HG03196 (cell line): ENCODE results near the gene ZSCAN10.
"Not testable (repeated sequence)": the region's sequence is repeated elsewhere in the genome, so short reads cannot be mapped to it uniquely, and the experiment has no call there.

ENCODE experiments used
- ATAC-seq: cut with Tn5 transposase; IDR thresholded peaks from one replicate; pipeline ENCODE4 v1.9.1; 2021; ENCODE audit not compliant: unreplicated experiment

The ZSCAN10 gene

DNA sequence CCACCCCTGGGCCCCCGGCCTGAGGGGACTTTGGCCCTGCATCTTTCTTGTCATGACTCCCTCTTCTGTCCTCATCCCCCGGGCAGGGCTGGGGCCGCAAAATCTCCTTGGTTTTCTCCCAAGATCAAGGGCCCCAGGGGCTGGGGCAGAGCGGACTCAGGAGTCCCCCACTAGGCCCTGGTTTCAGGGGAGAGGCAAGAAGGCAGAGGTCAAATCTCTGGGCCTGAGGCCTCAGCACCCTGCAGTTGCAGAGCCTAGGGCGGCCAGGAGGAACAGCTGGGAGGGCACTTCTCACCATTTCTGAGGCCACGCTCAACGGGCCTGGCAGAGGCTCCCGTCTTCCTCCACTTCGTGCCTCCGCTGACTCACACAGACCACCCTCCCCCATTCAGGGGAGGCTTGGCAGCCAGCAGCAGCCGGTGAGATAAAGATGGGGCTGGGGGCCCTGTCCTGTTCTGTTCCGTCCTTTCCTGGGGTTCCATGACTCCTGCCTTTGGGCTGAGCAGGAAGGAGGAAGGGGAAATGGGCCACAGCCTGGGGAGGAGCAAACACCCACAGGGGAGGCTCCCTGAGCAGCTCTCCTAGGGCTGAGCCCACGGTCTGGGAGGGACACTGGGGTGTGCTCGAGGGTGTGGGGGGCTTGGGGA, 12.4 kb downstream of the ZSCAN10 start:
- no peak for ATAC-seq

DNA sequence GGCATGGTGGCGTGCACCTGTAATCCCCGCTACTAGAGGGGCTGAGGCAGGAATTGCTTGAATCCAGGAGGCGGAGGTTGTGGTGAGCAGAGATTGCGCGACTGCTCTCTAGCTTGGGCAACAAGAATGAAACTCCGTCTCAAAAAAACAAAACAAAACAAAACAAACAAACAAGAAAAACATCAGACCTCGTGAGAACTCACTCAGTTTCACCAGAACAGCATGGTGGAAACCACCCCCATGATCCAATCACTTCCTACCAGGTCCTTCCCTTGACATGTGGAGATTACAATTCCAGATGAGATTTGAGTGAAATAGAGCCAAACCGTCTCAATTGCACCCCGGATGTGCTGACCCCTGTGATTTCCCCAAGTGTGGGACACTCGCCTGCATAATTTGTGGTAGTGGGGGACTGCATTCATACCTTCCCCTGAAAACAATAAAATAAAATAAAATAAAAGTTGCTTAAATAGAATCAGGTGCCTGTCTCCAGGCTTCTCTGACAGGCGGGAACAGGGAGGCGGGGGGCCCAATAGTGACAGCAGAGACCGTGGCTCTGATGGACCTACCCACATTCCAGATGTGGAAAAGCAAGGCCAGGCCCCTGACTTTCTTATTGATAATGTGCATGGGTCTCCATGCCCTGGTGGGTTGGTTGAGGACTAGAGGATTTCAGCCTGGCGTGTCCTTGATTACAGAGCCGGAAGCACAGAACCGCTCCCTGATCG, 13.1 kb downstream of the ZSCAN10 start:
- ATAC-seq = no peak

DNA sequence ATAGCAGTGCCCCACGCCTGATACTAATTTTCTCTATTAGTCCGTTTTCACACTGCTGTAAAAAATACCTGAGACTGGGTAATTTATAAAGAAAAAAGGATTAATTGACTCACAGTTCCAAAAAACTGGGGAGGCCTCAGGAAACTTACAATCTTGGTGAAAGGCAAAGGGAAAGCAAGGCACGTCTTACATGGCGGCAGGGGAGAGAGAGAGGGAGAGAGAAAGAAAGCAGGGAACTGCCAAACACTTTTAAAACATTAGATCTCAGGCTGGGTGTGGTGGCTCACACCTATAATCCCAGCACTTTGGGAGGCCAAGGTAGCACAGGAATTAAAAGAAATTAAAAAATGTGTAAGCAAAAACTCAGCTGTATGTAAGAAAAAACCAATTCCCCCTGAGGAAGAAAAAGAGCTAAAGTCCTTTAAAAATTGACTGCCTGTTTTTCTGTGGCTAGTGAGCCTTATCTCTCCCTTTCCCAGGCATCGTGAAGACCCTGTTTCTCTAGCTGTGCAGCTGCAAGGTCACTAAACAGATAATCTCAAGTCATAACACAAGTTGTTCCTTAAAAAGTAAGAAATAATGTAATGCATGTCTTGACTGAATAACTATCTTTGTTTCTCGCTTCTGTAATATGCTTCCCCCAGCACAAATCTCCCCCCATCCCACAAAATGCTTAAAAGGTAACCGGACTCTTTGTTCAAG, 14.0 kb downstream of the ZSCAN10 start:
- no peak for ATAC-seq

DNA sequence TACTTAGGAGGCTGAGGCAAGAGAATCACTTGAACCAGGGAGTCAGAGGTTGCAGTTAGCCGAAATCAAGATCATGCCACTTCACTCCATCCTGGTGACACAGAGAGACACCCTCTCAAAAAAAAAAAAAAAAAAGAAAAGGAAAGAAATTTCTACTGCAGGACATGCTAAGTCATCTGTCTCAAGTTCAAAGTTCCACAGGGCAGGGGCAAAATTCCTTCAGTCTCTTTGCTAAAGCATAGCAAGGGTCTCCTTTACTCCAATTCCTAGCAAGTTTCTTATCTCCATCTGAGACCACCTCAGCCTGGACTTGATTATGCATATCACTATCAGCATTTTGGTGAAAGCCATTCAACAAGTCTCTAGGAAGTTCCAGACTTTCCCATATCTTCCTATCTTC, 14.6 kb downstream of the ZSCAN10 start:
- no peak for ATAC-seq

DNA sequence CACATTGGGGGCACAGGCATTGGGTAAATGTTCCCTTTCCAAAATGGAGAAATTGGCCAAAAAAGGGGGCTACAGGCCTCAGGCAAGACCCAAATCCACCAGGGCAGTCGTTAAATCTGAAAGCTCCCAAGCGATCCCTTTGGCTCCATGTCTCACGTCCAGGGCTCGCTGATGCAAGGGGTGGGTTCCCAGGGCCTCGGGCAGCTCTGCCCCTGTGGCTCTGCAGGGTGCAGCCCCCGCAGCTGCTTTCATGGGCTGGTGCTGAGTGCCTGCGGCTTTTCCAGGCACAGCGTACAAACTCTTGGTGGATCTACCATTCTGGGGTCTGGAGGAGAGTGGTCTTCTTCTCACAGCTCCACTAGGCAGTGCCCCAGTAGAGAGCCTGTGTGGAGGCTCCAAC, 15.7 kb downstream of the ZSCAN10 start:
- not testable (repeated sequence) for ATAC-seq

DNA sequence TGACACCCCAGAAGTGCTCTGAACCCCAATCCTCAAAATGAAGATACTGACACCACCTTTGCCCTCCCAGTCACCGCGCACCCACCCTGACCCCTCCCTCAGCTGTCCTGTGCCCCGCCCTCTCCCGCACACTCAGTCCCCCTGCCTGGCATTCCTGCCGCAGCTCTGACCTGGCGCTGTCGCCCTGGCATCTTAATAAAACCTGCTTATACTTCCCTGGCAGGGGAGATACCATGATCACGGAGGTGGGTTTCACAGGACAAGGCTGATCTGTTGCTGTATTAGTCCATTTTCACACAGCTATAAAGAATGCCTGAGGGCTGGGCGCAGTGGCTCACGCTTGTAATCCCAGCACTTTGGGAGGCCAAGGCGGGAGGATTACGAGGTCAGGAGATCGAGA, 17.1 kb downstream of the ZSCAN10 start:
- not testable (repeated sequence) for ATAC-seq

DNA sequence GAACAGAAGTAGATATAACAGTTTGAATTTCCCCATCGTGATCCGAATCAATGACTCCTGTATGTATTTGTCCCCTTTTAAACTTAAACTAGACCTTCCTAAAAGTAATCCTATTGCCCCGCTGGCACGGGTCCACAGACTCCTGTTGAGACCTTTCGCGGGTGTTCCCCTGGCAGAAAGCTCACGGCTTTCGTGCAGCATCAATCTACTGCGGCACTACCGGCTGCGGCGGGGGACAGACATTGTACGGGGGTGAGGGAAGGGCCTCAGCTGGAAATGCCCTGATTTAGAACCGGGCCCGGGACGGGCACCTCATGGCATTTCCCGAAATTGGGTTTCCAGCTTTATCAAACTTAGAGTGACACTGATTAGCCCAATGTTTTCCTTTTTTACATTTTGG, 19.1 kb downstream of the ZSCAN10 start:
- ATAC-seq = no peak

DNA sequence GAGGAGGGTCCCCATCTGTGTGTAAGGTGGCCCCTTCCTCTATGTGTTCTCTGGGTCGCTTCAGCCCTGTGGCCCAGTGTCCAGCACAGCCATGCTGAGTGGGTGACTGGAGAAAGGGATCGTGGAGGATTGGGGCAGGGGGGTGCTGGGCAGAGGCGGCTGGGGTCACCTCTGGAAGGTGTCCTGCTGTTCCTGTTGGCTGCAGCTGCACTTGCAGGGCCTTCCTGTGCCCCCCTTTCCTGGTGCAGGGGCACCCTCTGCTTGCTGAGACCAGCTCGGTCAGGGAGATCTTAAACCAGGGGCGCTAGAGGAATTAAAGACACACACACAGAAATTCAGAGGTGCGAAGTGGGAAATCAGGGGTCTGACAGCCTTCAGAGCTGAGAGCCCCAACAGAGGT, 22.5 kb downstream of the ZSCAN10 start:
- ATAC-seq = no peak

DNA sequence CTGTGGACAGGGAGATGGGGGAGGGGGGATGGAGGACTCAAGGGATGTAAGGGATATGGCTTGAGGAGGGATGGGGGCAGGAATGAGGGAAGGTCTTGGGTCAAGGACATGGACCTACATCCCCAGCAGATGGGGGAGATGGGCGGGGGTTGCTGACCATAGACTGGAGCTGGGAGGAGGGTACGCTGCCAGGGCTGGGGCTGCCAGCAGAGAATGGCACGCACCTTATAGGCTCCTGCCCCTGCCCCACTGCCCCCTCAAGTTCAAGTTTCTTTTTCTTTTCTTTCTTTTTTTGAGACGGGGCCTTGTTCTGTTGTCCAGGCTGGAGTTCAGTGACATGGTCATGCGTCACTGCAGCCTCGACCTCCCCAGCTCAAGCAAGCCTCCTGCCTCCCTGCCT, 23.1 kb downstream of the ZSCAN10 start:
- ATAC-seq = not testable (repeated sequence)

DNA sequence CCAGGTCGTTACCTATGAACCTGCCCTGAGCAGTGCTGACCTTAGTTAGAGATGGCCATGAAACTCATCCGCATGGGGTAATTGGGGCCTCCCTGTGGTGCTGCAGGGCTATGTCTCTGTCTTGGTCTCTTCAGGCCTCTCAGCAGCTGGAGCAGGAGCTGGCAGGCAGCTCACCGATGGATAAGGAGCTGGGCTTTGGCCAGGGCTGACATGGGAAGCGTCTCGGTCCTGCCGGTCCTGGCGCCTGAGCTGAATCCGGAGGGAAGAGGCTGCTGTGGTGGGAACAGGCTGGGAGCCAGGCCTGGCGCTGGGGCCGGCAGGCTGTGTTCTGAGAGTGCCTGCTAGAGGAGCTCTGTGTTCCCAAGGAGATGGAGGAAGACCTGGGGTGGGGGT, 23.6 kb downstream of the ZSCAN10 start:
- ATAC-seq = no peak

DNA sequence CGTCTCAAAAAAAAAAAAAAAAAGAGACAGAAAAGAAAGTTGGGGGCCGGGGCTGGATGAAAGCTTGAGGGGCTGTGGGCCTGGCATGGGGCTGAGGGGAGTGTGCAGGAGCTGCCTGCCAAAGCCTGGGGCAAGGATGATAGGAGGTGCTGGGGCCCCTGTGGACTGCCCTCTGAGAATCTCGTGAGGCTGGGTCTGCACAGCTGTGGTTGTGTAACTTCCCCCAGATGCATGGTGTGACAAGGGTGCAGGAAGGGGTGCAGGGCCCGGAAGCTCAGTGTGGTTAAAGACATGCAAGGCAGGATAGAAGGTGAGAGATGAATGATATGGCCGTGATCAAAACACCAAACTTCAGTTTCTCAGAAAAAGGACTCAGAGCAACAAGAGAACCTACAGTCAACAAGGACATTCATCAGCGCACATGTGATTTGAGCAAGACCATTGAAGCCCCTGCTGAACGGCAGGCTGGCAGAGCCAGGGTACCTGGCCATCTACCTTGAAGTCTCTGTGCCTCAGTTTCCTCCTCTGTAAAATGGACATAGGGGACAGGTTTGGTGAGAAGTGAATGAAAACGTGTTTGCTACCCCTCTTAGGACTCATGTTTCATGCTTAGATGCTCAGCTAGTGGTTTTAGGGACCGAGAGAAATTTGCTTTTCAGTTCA, 24.1 kb downstream of the ZSCAN10 start:
- ATAC-seq = peak; percentile 65

DNA sequence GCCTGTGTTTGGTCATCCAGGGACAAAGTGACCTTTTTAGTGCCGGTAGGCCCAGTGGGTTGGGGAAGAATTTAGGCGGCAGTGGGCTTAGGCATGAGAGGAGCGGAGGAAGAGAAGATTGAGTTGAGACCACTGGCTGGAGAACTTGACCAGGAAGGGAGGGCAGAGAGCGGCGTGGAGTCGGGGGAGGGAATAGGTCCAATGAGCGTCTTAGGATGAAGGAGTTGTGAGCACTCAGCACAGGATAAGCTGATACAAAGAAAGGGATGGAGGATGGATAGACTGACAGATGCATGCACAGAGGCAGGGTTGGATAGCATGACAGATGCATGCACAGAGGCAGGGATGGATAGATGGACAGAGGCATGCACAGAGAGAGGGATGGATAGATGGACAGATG, 25.6 kb downstream of the ZSCAN10 start:
- no peak for ATAC-seq

DNA sequence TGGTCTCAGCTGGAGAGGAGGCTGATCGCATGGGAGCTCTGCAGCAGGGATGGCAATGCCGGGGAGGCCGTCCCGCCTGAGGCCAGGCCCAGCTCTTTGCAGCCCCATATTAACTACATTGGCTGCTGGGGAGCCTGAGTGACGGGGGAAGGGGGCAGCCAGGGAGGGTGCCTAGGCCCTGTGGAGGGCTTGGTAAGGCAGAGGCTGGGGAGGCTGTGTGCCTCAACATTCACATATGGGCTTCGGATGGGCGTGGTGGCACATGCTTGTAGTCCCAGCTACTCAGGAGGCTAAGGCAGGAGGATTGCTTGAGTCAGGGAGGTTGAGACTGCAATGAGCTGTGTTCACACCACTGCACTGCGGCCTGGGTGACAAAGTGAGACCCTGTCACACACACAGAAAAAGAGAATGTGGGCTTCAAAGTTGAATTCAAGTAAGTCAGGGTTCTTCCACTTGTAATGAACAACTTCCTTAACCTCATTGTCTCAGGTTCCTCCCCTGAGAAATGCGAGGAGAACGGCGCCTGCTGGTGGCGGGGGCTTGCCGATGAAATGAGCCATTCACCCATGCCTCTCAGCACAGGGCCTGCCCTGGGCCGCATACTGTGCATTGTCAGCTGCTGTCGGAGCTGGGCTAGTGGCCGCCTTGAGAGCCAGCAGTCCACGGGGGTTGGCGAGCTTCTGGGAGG, 26.4 kb downstream of the ZSCAN10 start:
- ATAC-seq = not testable (repeated sequence)

DNA sequence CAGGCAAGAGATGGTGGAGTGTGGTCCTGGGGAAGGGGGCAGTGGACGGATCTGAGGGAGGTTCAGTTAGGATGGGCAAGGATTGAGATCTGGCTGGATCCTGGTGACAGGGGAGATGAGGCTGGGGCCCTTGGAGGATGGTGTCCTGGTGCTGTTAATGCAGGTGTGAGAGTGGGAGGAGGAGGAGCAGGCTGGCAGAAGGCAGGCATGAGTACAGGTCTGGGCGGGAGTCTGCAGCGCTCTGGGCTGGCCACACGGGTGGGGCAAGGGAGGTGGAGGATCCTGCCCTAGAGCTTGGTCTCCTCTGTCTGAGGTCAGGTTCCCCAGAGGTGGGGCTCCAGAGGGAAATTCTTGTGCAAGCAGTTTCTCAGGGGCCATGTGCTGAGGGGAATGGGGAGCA, 26.9 kb downstream of the ZSCAN10 start:
- ATAC-seq = not testable (repeated sequence)

DNA sequence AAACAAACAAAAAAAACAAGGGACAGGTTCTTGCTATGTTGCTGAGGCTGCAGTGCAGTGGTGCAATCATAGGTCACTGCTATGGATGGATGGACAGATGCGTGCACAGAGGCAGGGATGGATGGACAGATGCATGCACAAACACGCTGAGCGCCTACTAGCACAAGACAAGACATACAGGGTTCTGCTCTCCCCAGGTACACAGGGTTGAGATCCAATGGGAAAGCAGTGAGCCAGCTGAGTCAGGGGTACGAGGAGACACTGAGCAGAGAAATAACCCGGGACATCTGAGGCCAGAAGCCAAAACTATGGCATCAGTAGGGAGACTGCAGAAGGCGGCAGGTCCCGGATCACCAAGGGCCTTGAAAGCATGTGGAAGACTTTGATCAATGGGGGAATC, 27.4 kb downstream of the ZSCAN10 start:
- no peak for ATAC-seq

DNA sequence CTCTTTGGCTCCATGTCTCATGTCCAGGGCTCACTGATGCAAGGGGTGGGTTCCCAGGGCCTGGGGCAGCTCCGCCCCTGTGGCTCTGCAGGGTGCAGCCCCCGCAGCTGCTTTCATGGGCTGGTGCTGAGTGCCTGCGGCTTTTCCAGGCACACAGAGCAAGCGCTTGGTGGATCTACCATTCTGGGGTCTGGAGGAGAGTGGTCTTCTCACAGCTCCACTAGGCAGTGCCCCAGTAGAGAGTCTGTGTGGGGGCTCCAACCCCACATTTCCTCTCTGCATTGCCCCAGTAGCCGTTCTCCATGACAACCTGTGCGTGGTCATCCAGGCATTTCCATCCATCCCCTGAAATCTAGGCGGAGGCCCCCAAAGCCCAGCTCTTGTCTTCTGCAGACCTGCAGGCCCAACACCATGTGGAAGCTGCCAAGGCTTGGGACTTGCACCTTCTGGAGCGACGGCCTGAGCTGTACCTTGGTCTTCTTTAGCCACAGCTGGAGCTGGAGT, 28.4 kb downstream of the ZSCAN10 start:
- no peak for ATAC-seq

DNA sequence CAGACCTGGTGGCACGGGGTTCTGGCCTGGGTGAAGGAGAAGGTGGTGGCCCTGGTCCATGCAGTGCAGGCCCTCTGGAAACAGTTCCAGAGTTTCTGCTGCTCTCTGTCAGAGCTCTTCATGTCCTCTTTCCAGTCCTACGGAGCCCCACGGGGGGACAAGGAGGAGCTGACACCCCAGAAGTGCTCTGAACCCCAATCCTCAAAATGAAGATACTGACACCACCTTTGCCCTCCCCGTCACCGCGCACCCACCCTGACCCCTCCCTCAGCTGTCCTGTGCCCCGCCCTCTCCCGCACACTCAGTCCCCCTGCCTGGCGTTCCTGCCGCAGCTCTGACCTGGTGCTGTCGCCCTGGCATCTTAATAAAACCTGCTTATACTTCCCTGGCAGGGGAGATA, 29.9 kb downstream of the ZSCAN10 start:
- ATAC-seq = not testable (repeated sequence)

DNA sequence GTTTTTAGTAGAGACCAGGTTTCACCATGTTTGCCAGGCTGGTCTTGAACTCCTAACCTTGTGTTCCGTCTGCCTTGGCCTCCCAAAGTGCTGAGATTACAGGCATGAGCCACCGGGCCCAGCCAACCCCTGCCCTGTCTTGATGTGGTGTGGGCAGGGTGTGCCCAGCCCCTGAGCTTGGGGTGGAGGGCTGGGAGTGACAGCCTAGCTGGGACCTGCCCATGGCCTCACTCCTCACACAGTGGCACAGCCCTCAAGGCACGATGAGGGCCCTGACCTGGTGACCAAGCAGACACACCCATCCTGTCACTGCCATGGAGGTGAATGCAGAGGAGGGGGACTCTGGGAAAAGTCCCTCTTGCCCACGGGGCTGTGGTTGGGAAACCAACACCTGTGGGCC, 30.6 kb downstream of the ZSCAN10 start:
- ATAC-seq = no peak

DNA sequence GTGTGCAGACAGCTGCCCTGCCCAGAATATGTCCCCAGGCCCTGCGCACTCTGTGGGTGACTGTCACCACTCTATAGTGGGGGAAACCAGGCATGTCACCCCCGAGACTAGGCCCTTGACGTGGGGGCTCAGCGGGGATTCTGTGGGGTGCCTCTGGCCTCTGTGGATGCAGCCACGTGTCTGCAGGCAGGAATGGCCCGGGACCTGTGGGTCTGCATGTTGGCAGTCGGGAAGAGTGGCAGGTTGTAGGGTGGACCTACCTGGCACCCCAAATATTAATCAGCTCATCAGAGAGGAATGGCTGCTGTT, 32.7 kb downstream of the ZSCAN10 start:
- no peak for ATAC-seq

DNA sequence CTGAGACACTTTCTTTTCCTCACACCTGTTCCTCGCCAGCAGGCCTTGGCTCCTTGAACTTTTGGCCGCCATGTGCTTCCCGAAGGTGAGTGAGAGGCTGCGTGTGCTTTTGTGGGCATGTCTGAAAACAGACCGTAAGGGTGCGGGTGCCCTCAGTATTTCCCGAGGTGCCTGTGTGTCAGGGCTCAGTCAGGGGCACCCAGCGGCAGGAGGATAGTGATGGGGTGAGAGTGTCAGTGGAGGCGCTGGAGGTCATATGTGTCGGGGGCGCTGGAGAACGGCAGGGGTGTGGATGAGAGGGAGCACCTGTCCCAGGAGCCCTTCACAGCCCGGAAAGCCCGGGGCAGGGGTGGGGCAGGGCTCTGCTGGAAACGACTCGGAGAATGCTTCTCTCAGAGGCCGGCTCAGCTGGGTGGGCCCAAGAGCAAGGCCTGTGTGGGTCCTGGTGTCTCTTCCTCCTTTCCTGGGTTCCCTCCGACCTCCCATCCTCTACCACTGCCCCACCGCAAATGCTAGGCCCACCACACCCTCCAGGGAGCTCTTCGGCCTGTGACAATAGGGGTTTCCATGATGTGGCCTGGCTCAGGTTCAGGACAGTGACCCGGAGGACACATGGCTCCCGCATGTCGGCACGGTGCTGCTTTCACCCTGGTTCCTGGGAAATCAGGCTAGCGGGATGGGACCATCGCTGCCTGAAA, 33.2 kb downstream of the ZSCAN10 start:
- ATAC-seq = no peak
